ENCODE data around the gene RPS16. TPM values are rescaled to one million over a fixed set of nuclear protein-coding genes. Genes with fewer than 3 reads are reported as not detected.

RPS16 gene
- total RNA-seq, 2 donors from 2014 or later: 1,032 to 1,330 TPM

DNA sequence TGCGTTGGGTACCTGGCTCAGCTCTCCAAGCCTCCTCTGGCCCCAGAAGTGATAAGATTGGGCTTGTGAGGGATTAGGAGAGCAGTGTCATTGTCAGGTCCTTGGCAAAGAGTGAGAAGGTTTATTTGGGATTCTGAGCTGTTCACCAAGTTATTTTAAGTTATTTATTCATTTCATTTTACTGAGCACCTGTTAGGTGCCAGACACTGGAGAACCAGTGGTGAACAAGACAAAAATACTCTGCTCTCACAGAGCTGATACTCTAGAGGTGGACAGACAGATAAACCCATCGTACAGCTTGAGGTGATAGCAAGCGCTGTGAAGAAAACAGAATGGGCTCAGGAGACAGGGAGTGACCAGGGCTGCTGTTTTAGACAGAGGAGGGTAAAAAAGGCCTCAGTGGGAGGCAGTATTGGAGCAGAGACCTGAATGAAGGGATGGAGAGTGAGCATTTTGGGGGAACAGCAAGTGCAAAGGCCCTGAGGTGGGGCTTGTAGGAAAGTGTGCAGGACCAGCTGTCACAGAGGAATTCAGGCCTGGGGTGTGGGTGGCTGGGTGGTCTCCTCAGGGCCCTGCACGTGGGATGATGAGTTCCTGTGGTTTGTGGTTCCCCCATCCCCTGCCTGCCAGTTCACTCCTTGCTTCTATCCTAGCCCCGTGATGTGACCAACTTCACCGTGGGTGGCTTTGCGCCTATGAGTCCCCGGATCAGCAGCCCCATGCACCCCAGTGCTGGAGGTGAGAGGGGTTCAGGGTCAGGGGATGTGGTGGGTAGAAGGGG is 36.2 kb upstream of the RPS16 start:
- TF ChIP-seq CTCF (IDR thresholded peaks at IDR 0.05): no peak
- H3K4me3 ChIP-seq: no peak overlapping the region
- H3K27ac ChIP-seq: no peak overlapping the region
- peaks cover 0 to 4% of the 10 kb centered on the region in 2 donors for H3K4me1 ChIP-seq
- peaks cover 90% of the 10 kb centered on the region for H3K36me3 ChIP-seq
- H3K27me3 ChIP-seq: no peaks in the 10 kb centered on the region
- no peaks in the 10 kb centered on the region for H3K9me3 ChIP-seq
- no peak for DNase-seq (ENCODE audit: low spot score)

- Histone ChIP-seq H3K4me1 (peaks cover 0 to 4% of the 10 kb centered on the region in 2 donors), H3K27me3 (no peaks in the 10 kb centered on the region), H3K4me3 (no peak overlapping the region), H3K36me3 (peaks cover 95% of the 10 kb centered on the region), H3K9me3 (no peaks in the 10 kb centered on the region), H3K27ac (no peak overlapping the region)
- no peak for TF ChIP-seq CTCF (IDR thresholded peaks at IDR 0.05)
- no peak for DNase-seq (ENCODE audit: low spot score)
Measured at GRCh38 chr19:39470724-39471339, 35.1 kb upstream of the RPS16 start.

GRCh38 chr19:39469567-39469966 is 33.8 kb upstream of the RPS16 start:
- DNase-seq (ENCODE audit: low spot score): no peak
- peaks cover 98% of the 10 kb centered on the region for H3K36me3 ChIP-seq
- no peak overlapping the region for H3K4me3 ChIP-seq
- TF ChIP-seq CTCF (IDR thresholded peaks at IDR 0.05): no peak
- H3K27ac ChIP-seq: no peak overlapping the region
- H3K9me3 ChIP-seq: no peaks in the 10 kb centered on the region
- H3K27me3 ChIP-seq: no peaks in the 10 kb centered on the region
- H3K4me1 ChIP-seq: no peaks in the 10 kb centered on the region

DNA sequence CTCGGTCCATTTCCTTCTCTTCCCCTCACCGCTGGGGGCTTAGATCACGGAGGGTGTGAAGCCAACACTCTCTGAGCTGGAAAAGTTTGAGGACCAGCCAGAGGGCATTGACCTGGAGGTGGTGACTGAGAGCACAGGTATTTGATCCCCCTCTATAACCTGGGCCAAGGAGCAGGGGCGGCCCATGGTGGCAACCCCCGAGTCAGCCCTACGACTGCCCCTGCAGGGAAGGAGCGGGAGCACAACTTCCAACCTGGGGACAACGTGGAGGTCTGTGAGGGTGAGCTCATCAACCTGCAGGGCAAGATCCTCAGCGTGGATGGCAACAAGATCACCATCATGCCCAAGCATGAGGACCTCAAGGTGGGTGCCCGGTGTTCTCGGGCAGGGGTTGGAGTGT is 33.3 kb upstream of the RPS16 start:
- H3K36me3 ChIP-seq: peaks cover 98% of the 10 kb centered on the region
- no peaks in the 10 kb centered on the region for H3K27me3 ChIP-seq

GRCh38 chr19:39467941-39468340 is 32.2 kb upstream of the RPS16 start:
- TF ChIP-seq CTCF (IDR thresholded peaks at IDR 0.05): no peak
- no peaks in the 10 kb centered on the region for H3K4me1 ChIP-seq
- no peaks in the 10 kb centered on the region for H3K9me3 ChIP-seq
- no peak for DNase-seq (ENCODE audit: low spot score)
- H3K36me3 ChIP-seq: peaks cover 88% of the 10 kb centered on the region
- no peaks in the 10 kb centered on the region for H3K27me3 ChIP-seq
- H3K27ac ChIP-seq: no peak overlapping the region
- no peak overlapping the region for H3K4me3 ChIP-seq

More for the DNA sequence above, 33.3 kb upstream of the RPS16 start:
- no peak overlapping the region for H3K27ac ChIP-seq
- no peaks in the 10 kb centered on the region for H3K4me1 ChIP-seq
- no peak overlapping the region for H3K4me3 ChIP-seq
- DNase-seq (ENCODE audit: low spot score): no peak
- H3K9me3 ChIP-seq: no peaks in the 10 kb centered on the region
- no peak for TF ChIP-seq CTCF (IDR thresholded peaks at IDR 0.05)

Measured in right atrium auricular region (tissue), 2 donors.